ENCODE results near the gene NHSL2. TPM values are rescaled to one million over a fixed set of nuclear protein-coding genes. Genes with fewer than 3 reads are reported as not detected.

The NHSL2 gene
- total and polyA plus RNA-seq, 2 experiments from 2014 or later, result 4.7 to 9.5 TPM

GRCh38 chrX:72126539-72127140 lies 216.0 kb downstream of the NHSL2 start:
- peaks cover 37% of the 10 kb centered on the region for H3K27me3 Mint-ChIP-seq (ENCODE audit: insufficient read depth, low read depth, poor library complexity)
- peak; percentile 74 for DNase-seq (ENCODE audit: low spot score)
- peaks cover 23% of the 10 kb centered on the region for H3K36me3 Mint-ChIP-seq (ENCODE audit: low read depth)
- peaks cover 31% of the 10 kb centered on the region for H3K27me3 ChIP-seq (ENCODE audit: insufficient read depth)
- no peaks in the 10 kb centered on the region for H3K36me3 ChIP-seq (ENCODE audit: insufficient read depth)
- H3K79me2 ChIP-seq (replicated peaks; ENCODE audit: insufficient read depth), result no peaks in the 10 kb centered on the region
- peaks cover 17% of the 10 kb centered on the region for H3K9me3 Mint-ChIP-seq
- TF ChIP-seq ETS1 (IDR thresholded peaks at IDR 0.05), result no peak
- no peak for TF ChIP-seq REST (IDR thresholded peaks at IDR 0.05; ENCODE audit: unreplicated experiment)
- TF ChIP-seq POLR2AphosphoS5 (IDR thresholded peaks at IDR 0.05; ENCODE audit: low read depth), result no peak
- TF ChIP-seq EZH2phosphoT487 (IDR thresholded peaks at IDR 0.05; ENCODE audit: unreplicated experiment), result no peak
- peak; percentile 72; the same call in 1 of the 2 replicates for TF ChIP-seq ZNF462 (CRISPR knock-in tag; IDR thresholded peaks at IDR 0.05)
- TF ChIP-seq ZNF331 (CRISPR knock-in tag; IDR thresholded peaks at IDR 0.05; ENCODE audit: low read depth), result no peak
- TF ChIP-seq STAT1 (IDR thresholded peaks at IDR 0.05; ENCODE audit: unreplicated experiment), result no peak
- TF ChIP-seq CREB1 (CRISPR knock-in tag; IDR thresholded peaks at IDR 0.05; ENCODE audit: low read depth), result no peak
- TF ChIP-seq JUNB (IDR thresholded peaks at IDR 0.05; ENCODE audit: unreplicated experiment), result no peak
- TF ChIP-seq NANOG (IDR thresholded peaks at IDR 0.05; ENCODE audit: borderline replicate concordance), result no peak
- TF ChIP-seq EZH2 (IDR thresholded peaks at IDR 0.05; ENCODE audit: low read depth, unreplicated experiment), result no peak
- TF ChIP-seq CTCF (conservative IDR thresholded peaks at IDR 0.05; ENCODE audit: low read depth in 2 of 2), result peak; percentile 67 to 81
- no peak for TF ChIP-seq ZNF114 (CRISPR knock-in tag; IDR thresholded peaks at IDR 0.05)
- no peak overlapping the region for H3K27ac Mint-ChIP-seq
- no peaks in the 10 kb centered on the region for H4K20me1 ChIP-seq (replicated peaks; ENCODE audit: insufficient read depth)
- H3K4me2 ChIP-seq, result no peak overlapping the region
- ATAC-seq, result peak; percentile 66
- H3F3A ChIP-seq (replicated peaks; ENCODE audit: low read depth), result no peaks in the 10 kb centered on the region
- H3K27ac ChIP-seq (ENCODE audit: low read depth), result no peak overlapping the region
- H3K4me1 ChIP-seq (ENCODE audit: insufficient read depth), result peaks cover 9% of the 10 kb centered on the region
- H3K4me3 ChIP-seq, result no peak overlapping the region
- H3K9me2 ChIP-seq (ENCODE audit: insufficient read depth), result no peaks in the 10 kb centered on the region
- no peak overlapping the region for H3K4me3 Mint-ChIP-seq
- H3K4me1 Mint-ChIP-seq, result peaks cover 52% of the 10 kb centered on the region
- no peak overlapping the region for H2AFZ ChIP-seq

Measured in GM23338 (cell line).